Fibroblast of lung (primary cell): ENCODE results near the gene LPCAT1.

Source experiments
- CTCF ChIP-seq, 2 donors: IDR thresholded peaks in 1 of 2; conservative IDR thresholded peaks in 1 of 2; 1 replicate in 1 of 2; 2 replicates in 1 of 2; pipeline ENCODE4 v1.5.1; 2011 to 2012; ENCODE audit warnings: low read length in 2 of 2, control low read depth in 1 of 2, inconsistent platforms in 1 of 2, low read depth in 1 of 2, mild to moderate bottlenecking in 1 of 2
- EZH2 ChIP-seq: IDR thresholded peaks from 2 replicates; pipeline ENCODE4 v1.5.1; 2012; ENCODE audit warnings: low read length, control low read depth, mild to moderate bottlenecking; ENCODE audit errors: missing control alignments

GRCh38 chr5:1471240-1471853, 52.4 kb downstream of the LPCAT1 start:
- TF ChIP-seq CTCF (conservative IDR thresholded peaks at IDR 0.05 in 1 of 2, IDR thresholded peaks at IDR 0.05 in 1 of 2; ENCODE audit: low read depth in 1 of 2, low read length in 2 of 2) (no peak), EZH2 (no peak)
